HG02763 (cell line): ENCODE measurements around the gene ZNF140.

Source experiments
- ATAC-seq: cut with Tn5 transposase; IDR thresholded peaks from one replicate; pipeline ENCODE4 v1.9.1; 2021; ENCODE audit warnings: mild to moderate bottlenecking, moderate library complexity; ENCODE audit not compliant: unreplicated experiment

The ZNF140 gene

DNA sequence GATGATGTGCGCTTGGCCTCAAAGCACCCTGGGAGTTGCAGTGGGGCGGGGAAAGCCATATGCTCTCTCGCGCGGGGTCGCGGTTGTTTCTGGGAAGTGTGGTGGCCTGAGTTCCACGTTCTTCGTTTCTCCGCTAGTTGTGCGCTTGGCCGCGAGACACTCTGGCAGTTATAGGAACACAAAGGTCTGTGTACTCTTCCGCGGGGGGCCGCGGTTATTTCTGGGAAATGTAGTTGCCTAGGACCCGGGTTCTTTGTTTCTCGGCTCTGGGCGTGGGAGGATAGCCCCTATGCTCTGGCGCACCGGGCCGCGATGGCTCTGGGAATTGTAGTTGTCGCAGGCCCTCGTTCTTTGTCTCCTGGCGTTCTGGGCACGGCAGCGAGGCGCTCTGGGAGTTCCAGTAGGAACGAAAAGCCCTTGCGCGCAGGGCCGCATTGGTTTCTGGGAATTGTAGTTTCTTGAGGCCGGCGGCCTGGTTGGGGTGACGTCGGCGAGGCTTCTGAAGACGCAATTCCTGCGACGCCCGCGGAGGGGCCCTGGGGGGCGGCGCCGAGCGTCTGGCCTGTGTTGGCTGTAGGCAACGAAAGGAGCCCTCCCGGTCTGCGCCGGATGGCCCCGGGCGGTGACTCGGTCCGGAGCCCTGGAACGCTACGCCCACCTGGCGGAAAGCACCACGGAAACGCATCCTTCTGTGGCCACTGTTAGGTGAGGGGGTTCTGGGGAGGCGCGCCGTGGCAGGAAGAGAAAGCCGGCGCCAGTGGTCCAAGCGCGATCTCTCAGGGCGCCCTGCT lies at the start of gene ZNF140:
TSS of gene ZNF140 (plus strand) at position 556 of the 791 bp plus-strand sequence. CDS start 398 bp downstream, outside the sequence.
- ATAC-seq, result peak; percentile 72

DNA sequence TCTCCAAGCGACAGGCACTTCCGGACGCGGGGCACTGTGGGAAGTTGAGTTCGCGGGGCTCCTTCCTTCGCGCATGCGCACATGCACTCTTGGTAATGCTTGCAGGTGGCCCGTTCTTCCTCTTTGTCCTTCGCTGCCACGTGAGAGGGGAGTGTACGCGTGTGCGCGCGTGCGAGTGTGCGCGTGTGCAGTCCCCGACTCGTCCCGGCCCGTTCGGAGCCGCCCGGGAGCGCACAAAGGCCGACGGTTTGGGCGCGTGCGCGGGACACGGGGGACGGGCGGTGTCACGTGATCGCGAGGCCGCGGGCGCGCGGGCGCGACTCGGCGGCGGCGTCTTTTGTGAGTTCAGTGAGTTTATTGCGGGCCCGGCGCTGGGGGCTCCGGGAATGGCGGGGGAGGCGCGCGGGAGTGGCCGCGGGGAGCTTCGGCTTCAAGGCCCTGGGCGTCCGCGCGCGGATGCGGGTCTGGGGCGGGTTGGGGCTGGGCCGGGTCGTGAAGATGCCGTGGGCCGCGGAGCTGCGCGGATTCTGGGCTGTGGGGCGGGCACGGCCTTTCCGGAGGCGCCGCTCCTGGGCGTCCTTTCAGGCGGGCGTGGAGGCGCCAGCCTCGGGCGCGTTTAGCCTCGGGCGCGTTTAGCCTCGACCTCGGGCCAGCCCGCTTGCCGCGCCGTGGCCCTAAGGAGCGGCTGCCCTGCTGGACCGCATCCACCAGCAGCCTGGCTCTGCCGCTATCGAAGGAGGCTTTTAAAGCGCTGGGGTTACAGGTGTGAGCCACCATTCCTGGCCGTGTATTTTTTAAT lies 43.3 kb upstream of the ZNF140 start, which contains the start of gene ZNF84:
TSS of gene ZNF84 (plus strand) at position 303 of the 799 bp plus-strand sequence. CDS start 3,959 bp downstream, outside the sequence.
- peak; percentile 96 for ATAC-seq

DNA sequence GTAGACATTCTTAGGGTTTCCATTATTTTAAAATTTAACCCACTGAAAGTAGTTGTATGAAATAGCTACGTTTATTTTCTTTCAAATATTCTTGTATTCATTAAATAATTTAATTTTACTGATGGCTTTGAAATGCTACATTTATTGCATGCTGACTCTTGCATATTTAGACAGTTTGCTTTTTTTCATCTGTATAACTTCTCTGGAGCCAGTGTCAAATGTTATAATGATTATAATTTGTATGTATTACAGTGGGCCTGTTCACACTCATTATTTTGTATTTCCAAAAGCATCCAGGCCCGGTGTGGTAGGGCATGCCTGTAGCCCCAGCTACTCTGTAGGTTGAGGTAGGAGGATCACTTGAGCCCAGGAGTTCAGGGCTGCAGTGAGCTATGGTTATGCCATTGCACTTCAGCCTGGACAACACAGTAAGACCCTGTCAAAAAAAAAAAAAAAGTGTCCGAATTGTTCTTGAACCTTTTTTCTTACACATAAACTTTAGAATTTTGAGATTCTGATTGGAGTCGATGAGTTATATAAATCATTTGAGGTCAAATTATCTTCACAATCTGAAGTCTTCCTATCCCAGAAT lies 42.5 kb upstream of the ZNF140 start:
- no peak for ATAC-seq

DNA sequence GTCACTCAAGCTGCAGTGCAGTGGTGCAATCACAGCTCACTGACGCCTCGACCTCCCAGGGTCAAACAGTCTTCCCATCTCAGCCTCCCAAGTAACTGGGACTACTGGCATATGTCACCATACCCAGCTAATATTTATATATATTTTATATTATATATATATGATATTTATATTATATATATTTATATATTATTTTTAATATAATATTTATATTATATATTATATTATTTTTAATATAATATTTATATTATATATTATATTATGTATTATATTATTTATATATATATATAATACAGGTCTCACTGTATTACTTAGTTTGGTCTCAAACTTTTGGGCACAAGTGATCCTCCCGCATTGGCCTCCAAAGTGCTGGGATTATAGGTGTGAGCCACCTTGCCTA lies 34.0 kb upstream of the ZNF140 start:
- ATAC-seq, result no peak

- ATAC-seq, result no peak
Measured at GRCh38 chr12:133057446-133057845, 23.3 kb upstream of the ZNF140 start.

DNA sequence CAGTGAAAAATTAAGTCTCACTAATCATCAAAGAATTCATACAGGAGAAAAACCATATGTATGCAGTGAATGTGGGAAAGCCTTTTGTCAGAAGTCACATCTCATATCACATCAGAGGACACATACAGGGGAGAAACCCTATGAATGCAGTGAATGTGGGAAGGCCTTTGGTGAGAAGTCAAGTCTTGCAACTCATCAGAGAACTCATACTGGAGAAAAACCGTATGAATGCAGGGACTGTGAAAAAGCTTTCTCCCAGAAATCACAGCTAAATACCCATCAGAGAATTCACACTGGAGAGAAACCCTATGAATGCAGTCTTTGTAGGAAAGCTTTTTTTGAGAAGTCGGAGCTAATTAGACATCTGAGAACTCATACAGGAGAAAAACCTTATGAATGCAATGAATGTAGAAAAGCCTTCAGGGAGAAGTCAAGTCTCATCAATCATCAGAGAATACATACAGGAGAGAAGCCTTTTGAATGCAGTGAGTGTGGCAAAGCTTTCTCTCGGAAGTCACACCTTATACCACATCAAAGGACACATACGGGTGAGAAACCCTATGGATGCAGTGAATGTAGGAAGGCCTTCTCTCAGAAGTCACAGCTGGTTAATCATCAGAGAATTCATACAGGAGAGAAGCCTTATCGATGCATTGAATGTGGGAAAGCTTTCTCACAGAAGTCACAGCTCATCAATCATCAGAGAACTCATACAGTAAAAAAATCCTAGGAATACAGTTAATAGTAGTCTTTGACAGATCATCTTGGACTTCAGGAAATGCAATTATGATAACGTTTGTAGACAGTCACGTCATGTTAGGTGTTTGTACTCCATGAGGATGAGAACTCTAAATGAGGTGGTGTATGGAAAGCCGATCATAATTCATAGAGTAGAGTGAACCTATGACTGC lies 22.3 kb upstream of the ZNF140 start:
- no peak for ATAC-seq

- no peak for ATAC-seq
Measured at GRCh38 chr12:133061954-133062353, 18.8 kb upstream of the ZNF140 start.

DNA sequence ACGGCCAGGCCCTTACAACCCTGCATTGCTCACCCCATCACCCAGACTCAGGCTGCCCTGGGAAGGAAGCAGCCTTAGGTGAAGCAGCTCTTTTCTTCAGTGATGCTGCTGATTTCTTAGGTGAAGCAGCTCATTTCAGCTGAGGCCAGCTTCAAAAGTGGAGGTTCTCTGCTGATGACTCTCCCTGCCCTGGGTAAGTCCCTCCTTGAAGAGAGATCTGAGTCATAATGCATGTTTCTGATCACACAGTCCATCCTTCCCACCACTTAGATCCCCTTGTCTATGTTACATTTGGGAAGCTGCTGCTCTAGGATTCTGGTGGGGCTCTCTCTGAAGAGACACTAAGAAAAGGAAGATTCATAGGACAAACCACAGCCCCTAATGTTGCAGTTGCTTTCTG lies 17.2 kb upstream of the ZNF140 start:
- ATAC-seq, result no peak

DNA sequence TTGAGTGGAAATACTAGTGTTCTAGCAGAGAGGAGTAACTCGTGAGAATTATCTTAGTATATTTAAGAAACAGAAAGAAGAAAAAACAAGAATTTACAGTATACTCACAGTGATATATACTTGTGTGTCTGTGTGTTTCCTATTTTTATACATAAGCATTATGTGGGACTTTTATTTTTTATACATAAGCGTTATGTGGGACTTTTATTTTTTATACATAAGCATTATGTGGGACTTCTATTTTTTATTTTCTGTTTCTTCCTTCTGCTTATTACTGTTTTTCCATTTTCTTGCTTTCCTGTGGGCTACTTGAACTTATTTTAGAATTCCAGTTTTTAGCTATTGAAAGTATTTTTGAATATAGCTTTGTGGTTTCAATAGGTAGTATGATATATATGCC lies 6.9 kb upstream of the ZNF140 start:
- no peak for ATAC-seq

- peak; percentile 75 for ATAC-seq
Measured at GRCh38 chr12:133080026-133080367, 726 bp upstream of the ZNF140 start.

DNA sequence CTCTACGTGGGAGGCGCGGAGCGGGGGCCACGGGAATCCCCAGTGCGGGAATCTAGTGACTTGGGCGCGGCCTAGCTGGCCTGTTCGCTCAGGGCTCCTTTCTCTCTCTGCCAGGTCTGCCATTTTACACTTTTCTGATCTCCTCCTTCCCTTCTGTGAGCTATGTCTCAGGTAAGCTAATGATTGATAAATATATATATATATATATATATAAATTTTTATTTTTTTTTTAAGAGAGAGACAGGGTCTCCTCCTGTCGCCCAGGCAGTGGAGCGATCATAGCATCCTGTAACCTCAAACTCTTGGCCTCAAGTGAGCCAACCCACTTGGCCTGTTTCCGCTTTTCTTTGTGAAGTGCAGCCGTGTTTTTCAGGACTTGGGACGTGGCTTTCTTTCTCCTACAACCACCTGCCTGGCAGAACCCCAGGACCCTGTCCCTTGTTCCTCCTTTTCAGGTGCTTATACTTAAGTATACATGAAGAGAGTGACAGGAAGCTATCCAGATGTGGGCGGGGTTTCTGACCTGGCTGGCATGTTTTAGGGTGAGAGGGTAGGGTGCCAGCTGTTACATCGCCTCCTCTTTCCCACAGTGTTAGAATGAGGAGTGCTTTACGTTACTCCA lies 547 bp downstream of the ZNF140 start:
- no peak for ATAC-seq

GRCh38 chr12:133083345-133083744 lies 2.6 kb downstream of the ZNF140 start:
- ATAC-seq, result no peak

- no peak for ATAC-seq
Measured at GRCh38 chr12:133105620-133106019, 24.9 kb downstream of the ZNF140 start.

DNA sequence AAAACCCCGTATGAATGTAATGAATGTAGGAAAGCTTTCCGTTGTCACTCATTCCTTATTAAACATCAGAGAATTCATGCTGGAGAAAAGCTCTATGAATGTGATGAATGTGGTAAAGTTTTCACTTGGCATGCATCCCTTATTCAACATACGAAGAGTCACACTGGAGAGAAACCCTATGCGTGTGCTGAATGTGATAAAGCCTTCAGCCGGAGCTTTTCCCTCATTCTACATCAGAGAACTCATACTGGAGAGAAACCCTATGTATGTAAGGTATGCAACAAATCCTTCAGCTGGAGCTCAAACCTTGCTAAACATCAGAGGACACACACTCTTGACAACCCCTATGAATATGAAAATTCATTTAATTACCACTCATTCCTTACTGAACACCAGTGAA lies 25.5 kb downstream of the ZNF140 start:
- ATAC-seq, result no peak

- ATAC-seq, result no peak
Measured at GRCh38 chr12:133107121-133107520, 26.4 kb downstream of the ZNF140 start.

GRCh38 chr12:133108150-133108549 lies 27.4 kb downstream of the ZNF140 start:
- no peak for ATAC-seq

DNA sequence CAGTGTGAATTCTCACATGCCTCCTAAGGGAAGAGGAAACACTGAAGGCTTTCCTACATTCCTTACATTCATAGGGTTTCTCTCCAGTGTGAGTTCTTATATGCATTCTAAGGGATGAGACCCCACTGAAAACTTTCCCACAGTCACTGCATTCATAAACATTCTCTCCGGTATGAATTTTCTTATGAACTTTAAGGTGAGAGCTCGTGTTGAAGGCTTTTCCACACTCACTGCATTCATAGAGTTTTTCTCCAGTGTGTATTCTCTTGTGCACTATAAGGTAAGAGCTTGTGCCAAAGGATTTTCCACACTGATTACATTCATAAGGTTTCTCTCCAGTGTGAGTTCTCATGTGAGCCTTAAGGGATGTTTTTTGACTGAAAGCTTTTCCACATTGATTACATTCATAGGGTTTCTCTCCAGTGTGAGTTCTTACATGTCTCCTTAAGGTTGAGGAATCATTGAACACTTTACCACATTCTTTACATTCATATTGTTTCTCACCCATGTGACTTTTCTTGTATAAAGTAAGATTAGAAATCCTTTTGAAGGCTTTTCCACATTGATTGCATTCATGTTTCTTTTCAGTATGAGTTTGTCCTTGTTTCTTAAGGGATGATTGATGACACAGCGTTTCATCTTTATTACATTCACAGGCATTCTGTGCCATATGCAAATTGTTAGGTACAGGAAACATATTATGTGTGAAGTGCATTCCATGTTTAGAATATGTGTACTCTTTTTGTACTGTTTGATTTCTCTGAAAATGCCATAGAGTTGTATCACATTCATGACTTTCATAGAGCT lies 39.9 kb downstream of the ZNF140 start:
- ATAC-seq, result no peak

DNA sequence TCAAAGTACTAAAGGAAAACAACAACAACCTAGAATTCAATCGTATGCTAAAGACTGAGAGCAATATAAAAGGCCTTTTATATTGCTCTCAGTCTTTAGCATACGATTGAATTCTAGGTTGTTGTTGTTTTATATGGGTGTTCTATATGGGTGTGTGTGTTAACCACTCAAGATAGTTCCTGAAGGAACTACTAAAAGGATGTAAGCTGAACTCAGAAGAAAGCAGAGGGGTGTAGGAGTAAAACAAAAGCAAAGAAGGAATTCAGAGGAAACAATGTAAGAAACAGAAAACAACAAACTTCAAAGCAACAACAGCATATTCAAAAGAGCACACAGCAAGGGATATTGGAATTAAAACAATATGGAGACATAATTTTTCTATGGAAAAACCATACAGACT lies 44.0 kb downstream of the ZNF140 start:
- no peak for ATAC-seq

GRCh38 chr12:133129368-133130037 lies 48.8 kb downstream of the ZNF140 start:
- ATAC-seq, result no peak
